ENCODE measurements around the gene RAVER1. TPM values are rescaled to one million over a fixed set of nuclear protein-coding genes. Genes with fewer than 3 reads are reported as not detected.

Gene RAVER1
- total and polyA plus RNA-seq, 2 of the 8 experiments (the other 6 are each of a cell fraction or from before 2014, with no cell fraction given) = 5.7 to 70.5 TPM

DNA sequence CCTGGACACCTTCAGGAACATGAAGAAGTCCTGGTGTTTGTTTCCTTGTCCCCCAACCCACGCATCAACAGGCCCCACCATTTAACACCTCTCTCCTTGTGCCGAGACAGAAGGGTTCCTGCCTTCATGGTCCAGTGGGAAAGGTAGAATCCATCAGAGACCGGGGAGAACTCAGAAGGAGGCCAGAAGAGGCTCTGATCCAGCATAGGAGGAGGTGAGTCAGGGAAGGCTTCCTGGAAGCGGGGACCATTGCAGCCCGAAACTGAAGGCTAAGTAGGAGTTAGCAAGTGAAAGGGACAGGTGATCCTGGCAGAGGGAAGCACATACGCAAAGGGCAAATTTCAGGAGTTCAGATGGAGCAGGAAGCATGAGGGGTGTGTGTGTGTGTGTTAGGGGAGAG, 5.6 kb upstream of the RAVER1 start:
- Histone ChIP-seq H2AK5ac (ENCODE audit: low read depth, low read length) (peak overlapping the region; percentile 60; the same call in 1 of the 2 replicates), H3K56ac (replicated peaks; ENCODE audit: insufficient read length, low read depth, low read length) (no peak overlapping the region), H2AFZ (ENCODE audit: low read length) (peak overlapping the region; percentile 69), H3K4ac (replicated peaks; ENCODE audit: insufficient read length, low read depth, low read length) (peak overlapping the region; percentile 22), H4K8ac (ENCODE audit: extremely low read depth, insufficient read depth, low read length) (no peak overlapping the region), H3K18ac (ENCODE audit: extremely low read depth, low read length) (peak overlapping the region; percentile 75; the same call in 1 of the 2 replicates), H2BK20ac (ENCODE audit: low read length) (peak overlapping the region; percentile 49; the same call in 1 of the 2 replicates), H2BK120ac (replicated peaks; ENCODE audit: low read depth, low read length) (no peak overlapping the region), H3K4me1 (replicated peaks in 1 of 4; ENCODE audit: control insufficient read depth in 3 of 4, insufficient read depth in 4 of 4, low read length in 3 of 4) (peaks cover 0 to 16% (median 9%) of the 10 kb centered on the region in 4 experiments; a peak in 6 of 7 replicates), H3K4me2 (ENCODE audit: insufficient read depth in 1 of 2, low read depth in 2 of 2, low read length in 2 of 2) (peak overlapping the region in 1 of 2 experiments; percentile 15; a peak in 1 of 4 replicates), H3K27ac (ENCODE audit: low read depth, low read length) (no peak overlapping the region), H3K23ac (ENCODE audit: insufficient read length) (no peak overlapping the region), H3K79me2 (ENCODE audit: control insufficient read depth in 1 of 2, insufficient read depth in 2 of 2, low read length in 2 of 2) (no peaks in the 10 kb centered on the region), H3K23me2 (ENCODE audit: low read depth, low read length) (peaks cover 10% of the 10 kb centered on the region), H4K91ac (replicated peaks; ENCODE audit: insufficient read length, low read length) (peak overlapping the region; percentile 60), H3K27me3 (replicated peaks in 1 of 4; ENCODE audit: control insufficient read depth in 3 of 4, extremely low read depth in 1 of 4, insufficient read depth in 3 of 4, low read length in 3 of 4) (peaks cover 0 to 3% (median 0%) of the 10 kb centered on the region in 4 experiments; a peak in 2 of 7 replicates), H2BK15ac (ENCODE audit: low read length) (0 out of 2 replicates have a peak overlapping the region, but pooled peaks have one; percentile 7), H3K14ac (ENCODE audit: insufficient read length) (no peak overlapping the region), H3K4me3 (ENCODE audit: extremely low read depth in 1 of 4, insufficient read depth in 2 of 4, low read depth in 3 of 4, low read length in 4 of 4) (no peak overlapping the region), H2BK5ac (ENCODE audit: low read depth, low read length) (peak overlapping the region; percentile 74; the same call in 1 of the 2 replicates), H2BK12ac (ENCODE audit: low read depth, low read length) (peak overlapping the region; percentile 92; the same call in 1 of the 2 replicates), H4K20me1 (replicated peaks in 1 of 2; ENCODE audit: control insufficient read depth in 1 of 2, insufficient read depth in 2 of 2, low read length in 2 of 2) (peaks cover 0 to 4% of the 10 kb centered on the region in 2 experiments), H3K36me3 (ENCODE audit: control insufficient read depth in 2 of 4, insufficient read depth in 4 of 4, low read length in 3 of 4) (no peaks in the 10 kb centered on the region; a peak in 1 of 8 replicates), H4K5ac (ENCODE audit: insufficient read length, low read depth, low read length) (no peak overlapping the region), H3K9me3 (ENCODE audit: insufficient read depth in 2 of 2, low read depth in 1 of 2, low read length in 1 of 2) (no peaks in the 10 kb centered on the region), H3K9ac (replicated peaks in 1 of 4; ENCODE audit: extremely low read depth in 1 of 4, low read depth in 3 of 4, low read length in 3 of 4) (no peak overlapping the region), H3K79me1 (ENCODE audit: low read depth, low read length) (no peaks in the 10 kb centered on the region; the same call in 1 of the 2 replicates)
- ChIA-PET CTCF (ENCODE audit: partially characterized antibody) (interaction anchor here (1.3 kb wide), 1 partner anchor 12 kb away, joined by 4 read pairs; no protein-coding TSS in a partner anchor), POLR2A (ENCODE audit: partially characterized antibody) (interaction anchor here (1.3 to 1.4 kb wide), 2 partner anchors 9 to 16 kb away, joined by 3 to 6 read pairs; no protein-coding TSS in a partner anchor)
- FAIRE-seq (no peak), DNase-seq (ENCODE audit: low read depth in 1 of 2, low spot score in 2 of 2) (no peak)
- WGBS, 2 experiments (ENCODE audit: extremely low coverage in 1 of 2, insufficient coverage in 1 of 2, insufficient read length in 1 of 2, insufficient replicate concordance in 2 of 2, low coverage in 1 of 2, low lambda C conversion rate in 2 of 2, missing lambda C conversion rate in 1 of 2) = 86% methylated on average over 6 of the region's 6 CpGs; no CpG with 5 or more reads in 1 of the 2 experiments
- TF ChIP-seq KDM1A (IDR thresholded peaks at IDR 0.05; ENCODE audit: borderline replicate concordance, low read length) (no peak), POLR2AphosphoS5 (IDR thresholded peaks at IDR 0.05; ENCODE audit: low read depth, low read length) (no peak), CHD1 (IDR thresholded peaks at IDR 0.05; ENCODE audit: low read depth, low read length) (no peak), JUND (IDR thresholded peaks at IDR 0.05; ENCODE audit: low read length) (no peak), SIX5 (IDR thresholded peaks at IDR 0.05; ENCODE audit: low read depth, low read length) (no peak), EZH2 (IDR thresholded peaks at IDR 0.05; ENCODE audit: low read depth, low read length, severe bottlenecking) (no peak)

All from H1 (cell line).